Measurements from ENCODE around the gene TMUB1.
"Not testable (repeated sequence)": the region's sequence is repeated elsewhere in the genome, so short reads cannot be mapped to it uniquely, and the experiment has no call there.

The TMUB1 gene

DNA sequence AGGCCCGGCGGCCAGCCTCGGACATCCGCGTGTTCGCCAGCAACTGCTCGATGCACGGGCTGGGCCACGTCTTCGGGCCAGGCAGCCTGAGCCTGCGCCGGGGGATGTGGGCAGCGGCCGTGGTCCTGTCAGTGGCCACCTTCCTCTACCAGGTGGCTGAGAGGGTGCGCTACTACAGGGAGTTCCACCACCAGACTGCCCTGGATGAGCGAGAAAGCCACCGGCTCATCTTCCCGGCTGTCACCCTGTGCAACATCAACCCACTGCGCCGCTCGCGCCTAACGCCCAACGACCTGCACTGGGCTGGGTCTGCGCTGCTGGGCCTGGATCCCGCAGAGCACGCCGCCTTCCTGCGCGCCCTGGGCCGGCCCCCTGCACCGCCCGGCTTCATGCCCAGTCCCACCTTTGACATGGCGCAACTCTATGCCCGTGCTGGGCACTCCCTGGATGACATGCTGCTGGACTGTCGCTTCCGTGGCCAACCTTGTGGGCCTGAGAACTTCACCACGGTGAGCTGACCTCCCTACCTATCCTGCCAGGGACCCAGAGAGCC, 34.3 kb downstream of the TMUB1 start:
- no peak for DNase-seq

DNA sequence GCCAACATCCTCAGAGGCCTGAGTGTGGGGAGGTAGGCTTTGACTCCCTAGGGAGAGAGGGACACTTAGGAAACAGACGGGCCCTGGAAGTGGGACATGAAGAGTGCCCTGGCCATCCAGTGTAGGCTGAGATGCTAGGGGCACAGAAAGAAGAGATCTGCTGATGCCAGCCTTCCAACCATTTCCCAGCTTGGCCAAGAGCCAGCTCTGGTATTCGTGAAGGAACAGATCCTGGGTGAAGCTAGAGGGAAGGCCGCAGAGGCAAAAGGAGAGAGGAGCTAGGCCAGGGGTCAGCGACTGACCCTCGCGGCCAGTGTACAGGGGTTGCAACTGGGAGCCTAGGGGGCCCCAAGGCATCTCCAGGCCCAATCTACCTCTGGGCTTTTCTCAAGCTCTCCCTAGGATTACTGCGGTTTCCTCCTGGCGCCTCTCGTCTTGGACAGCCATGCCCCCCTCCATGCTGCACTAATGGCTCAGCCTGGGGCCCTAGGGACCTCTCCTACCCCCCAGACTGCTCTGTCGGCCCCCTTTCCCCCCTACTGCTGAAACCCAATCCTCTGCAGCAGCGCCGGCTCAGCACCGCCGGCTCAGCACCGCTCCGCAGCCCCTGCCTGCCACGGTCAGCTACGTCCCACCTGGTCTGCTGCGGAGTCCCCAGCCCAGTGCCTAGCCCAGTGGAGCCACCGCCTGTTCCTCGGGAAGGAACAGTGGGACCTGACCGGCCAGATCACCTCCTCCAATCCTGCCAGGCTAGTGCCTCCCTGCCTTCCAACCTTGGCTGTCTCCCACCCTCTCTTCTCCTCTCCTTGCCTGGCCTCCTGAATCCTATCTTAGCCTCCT, 35.1 kb downstream of the TMUB1 start, which contains the start of gene ASIC3:
Gene ASIC3, plus strand, starts transcription at position 556 of the 840 bp plus-strand sequence. CDS start 355 bp downstream, outside the sequence.
- DNase-seq: no peak

GRCh38 chr7:151046603-151047573, 36.4 kb downstream of the TMUB1 start:
- no peak for DNase-seq

DNA sequence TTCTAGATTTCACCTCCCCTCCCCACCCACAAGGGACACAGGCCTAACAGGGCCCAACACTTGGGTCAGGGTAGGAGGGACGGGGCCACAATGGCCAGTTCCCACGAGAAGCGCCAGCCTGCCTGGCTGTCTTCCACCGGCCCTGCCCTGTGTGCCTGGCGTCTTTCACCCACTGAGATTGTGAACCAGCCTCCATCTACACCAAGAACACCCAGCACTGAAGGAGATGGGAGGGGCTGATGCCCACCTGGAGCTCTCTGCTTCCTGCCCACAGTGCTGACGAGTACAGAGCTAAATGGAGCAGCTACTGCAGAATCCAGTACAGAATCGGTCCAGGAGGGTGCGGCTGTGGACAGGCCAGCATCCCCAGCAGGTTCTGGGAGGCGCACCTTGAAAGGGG, 37.3 kb downstream of the TMUB1 start:
- no peak for DNase-seq

- no peak for DNase-seq
Observed at GRCh38 chr7:151045262-151045661, 38.0 kb downstream of the TMUB1 start.

- DNase-seq: no peak
Observed at GRCh38 chr7:151043959-151044358, 39.3 kb downstream of the TMUB1 start.

GRCh38 chr7:151043449-151043848, 39.8 kb downstream of the TMUB1 start:
- DNase-seq: not testable (repeated sequence)

GRCh38 chr7:151040616-151041375, 42.5 kb downstream of the TMUB1 start:
- no peak for DNase-seq

- DNase-seq: no peak
Observed at GRCh38 chr7:151039850-151040548, 43.3 kb downstream of the TMUB1 start.

- DNase-seq: peak in 2 of 5 experiments; percentile 30 to 58
Observed at GRCh38 chr7:151038951-151039849, 44.1 kb downstream of the TMUB1 start.

- DNase-seq: no peak
Observed at GRCh38 chr7:151035902-151036301, 47.4 kb downstream of the TMUB1 start.

- DNase-seq: no peak
Observed at GRCh38 chr7:151035026-151035717, 48.1 kb downstream of the TMUB1 start.

- no peak for DNase-seq
Observed at GRCh38 chr7:151034312-151035025, 48.8 kb downstream of the TMUB1 start.

DNA sequence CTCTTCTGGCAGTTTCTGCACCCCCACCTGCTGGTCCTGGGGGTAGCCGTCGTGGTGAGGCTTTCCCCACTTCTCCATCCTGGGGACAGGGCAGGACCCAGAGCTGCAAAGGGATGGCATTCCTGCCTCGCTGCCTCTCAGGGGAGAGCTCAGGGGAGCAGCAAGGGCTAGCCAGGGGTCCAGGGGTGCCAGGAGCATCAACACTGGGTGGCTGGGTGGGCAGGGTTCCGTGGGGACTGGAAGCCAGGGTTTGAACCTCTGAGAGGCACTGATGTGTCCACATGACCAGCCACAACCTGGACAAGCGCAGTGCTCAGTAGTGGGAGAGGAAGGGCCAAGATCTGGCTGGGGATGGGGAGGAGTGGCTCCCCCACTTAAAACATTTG, 49.4 kb downstream of the TMUB1 start:
- DNase-seq: no peak

GRCh38 chr7:151032936-151033863, 50.1 kb downstream of the TMUB1 start:
- no peak for DNase-seq

Measured in T-helper 2 cell (primary cell).